Astrocyte of the spinal cord (primary cell): ENCODE results near the gene STUM.

Experiments used
- DNase-seq: peaks from one replicate; pipeline ENCODE4 v3.0.0; 2011; ENCODE audit warnings: low read depth, low spot score
- H3K4me3 ChIP-seq: 2 replicates; pipeline ENCODE4 v1.5.1; 2011; ENCODE audit warnings: low read depth, mild to moderate bottlenecking, low read length, moderate library complexity
- CTCF ChIP-seq: IDR thresholded peaks from 2 replicates; pipeline ENCODE4 v1.5.1; 2012; ENCODE audit warnings: low read depth, mild to moderate bottlenecking, low read length, inconsistent platforms
- in situ Hi-C: cut with HindIII; loops from 2 replicates; pipeline ENCODE4 v1.10.0; 2017; ENCODE audit warnings: low sequenced_read_pairs

Gene STUM

GRCh38 chr1:226632169-226632879 is 83.8 kb downstream of the STUM start:
- in situ Hi-C loops = no loop called here
- TF ChIP-seq CTCF = no peak
- no peak overlapping the region for H3K4me3 ChIP-seq
- no peak for DNase-seq

GRCh38 chr1:226632922-226633351 is 84.4 kb downstream of the STUM start:
- no peak overlapping the region for H3K4me3 ChIP-seq
- no peak for DNase-seq
- TF ChIP-seq CTCF = no peak
- in situ Hi-C loops = no loop called here

GRCh38 chr1:226633541-226634165 is 85.1 kb downstream of the STUM start:
- no peak for DNase-seq
- H3K4me3 ChIP-seq = no peak overlapping the region
- in situ Hi-C loops = no loop called here
- TF ChIP-seq CTCF = no peak

GRCh38 chr1:226634166-226634588 is 85.6 kb downstream of the STUM start:
- TF ChIP-seq CTCF = peak; percentile 93
- H3K4me3 ChIP-seq = no peak overlapping the region
- peak; percentile 61 for DNase-seq
- in situ Hi-C loops = no loop called here

GRCh38 chr1:226634611-226635246 is 86.2 kb downstream of the STUM start:
- no peak for DNase-seq
- H3K4me3 ChIP-seq = no peak overlapping the region
- no peak for TF ChIP-seq CTCF
- in situ Hi-C loops = no loop called here

GRCh38 chr1:226635456-226635941 is 86.9 kb downstream of the STUM start:
- in situ Hi-C loops = no loop called here
- DNase-seq = no peak
- TF ChIP-seq CTCF = no peak

More at GRCh38 chr1:226635456-226635941, 86.9 kb downstream of the STUM start:
- H3K4me3 ChIP-seq = no peak overlapping the region
